Transverse colon (tissue), 3 donors: ENCODE measurements around the gene DLK2.

Experiments used
- EP300 ChIP-seq: sonication (generic); formaldehyde crosslinking; IDR thresholded peaks from one replicate; pipeline ENCODE4 v1.6.1; 2017; ENCODE audit warnings: antibody characterized with exemption, low read depth
- TF ChIP-seq, protein P1 (sequence below), 5 experiments: fragments of 200-600 bp in 3 of 5; fragments of 450-650 bp in 2 of 5; sonication (generic) in 3 of 5; IDR thresholded peaks; 1 replicate in 2 of 5; 2 replicates in 3 of 5; pipeline ENCODE4 v1.5.1; 2016 to 2017; ENCODE audit warnings: antibody characterized with exemption in 5 of 5, inconsistent platforms in 3 of 5, mild to moderate bottlenecking in 2 of 5, moderate library complexity in 1 of 5

DNA sequence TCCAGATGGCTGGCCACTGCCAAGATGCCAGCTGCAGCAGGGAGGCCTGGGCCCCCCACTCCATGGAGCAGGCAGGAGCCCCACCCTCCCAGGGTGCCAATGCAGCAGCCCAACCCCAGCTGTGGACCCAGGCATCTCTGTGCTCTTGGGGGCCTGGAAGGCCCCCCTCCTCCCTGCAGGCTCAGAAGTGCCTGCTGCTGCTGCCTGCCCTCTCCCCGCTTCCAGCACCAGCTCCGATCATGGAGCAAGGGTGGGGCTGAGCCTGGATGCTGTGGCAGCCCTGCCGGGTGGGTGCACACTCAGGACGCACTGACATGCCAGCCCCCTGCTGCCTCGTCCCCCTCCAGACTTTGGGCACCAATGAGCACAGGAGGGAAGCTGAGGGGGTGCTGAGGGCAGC is 42.8 kb downstream of the DLK2 start:
- TF ChIP-seq, protein P1, sequence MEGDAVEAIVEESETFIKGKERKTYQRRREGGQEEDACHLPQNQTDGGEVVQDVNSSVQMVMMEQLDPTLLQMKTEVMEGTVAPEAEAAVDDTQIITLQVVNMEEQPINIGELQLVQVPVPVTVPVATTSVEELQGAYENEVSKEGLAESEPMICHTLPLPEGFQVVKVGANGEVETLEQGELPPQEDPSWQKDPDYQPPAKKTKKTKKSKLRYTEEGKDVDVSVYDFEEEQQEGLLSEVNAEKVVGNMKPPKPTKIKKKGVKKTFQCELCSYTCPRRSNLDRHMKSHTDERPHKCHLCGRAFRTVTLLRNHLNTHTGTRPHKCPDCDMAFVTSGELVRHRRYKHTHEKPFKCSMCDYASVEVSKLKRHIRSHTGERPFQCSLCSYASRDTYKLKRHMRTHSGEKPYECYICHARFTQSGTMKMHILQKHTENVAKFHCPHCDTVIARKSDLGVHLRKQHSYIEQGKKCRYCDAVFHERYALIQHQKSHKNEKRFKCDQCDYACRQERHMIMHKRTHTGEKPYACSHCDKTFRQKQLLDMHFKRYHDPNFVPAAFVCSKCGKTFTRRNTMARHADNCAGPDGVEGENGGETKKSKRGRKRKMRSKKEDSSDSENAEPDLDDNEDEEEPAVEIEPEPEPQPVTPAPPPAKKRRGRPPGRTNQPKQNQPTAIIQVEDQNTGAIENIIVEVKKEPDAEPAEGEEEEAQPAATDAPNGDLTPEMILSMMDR (IDR thresholded peaks at IDR 0.05), result no peak
- TF ChIP-seq EP300, result no peak
